HG03060 (cell line): ENCODE measurements around the gene PIK3R1.

ENCODE experiments used
- ATAC-seq: cut with Tn5 transposase; IDR thresholded peaks from one replicate; pipeline ENCODE4 v1.9.1; 2021; ENCODE audit warnings: low read depth, moderate number of reproducible peaks; ENCODE audit not compliant: unreplicated experiment

Gene PIK3R1

DNA sequence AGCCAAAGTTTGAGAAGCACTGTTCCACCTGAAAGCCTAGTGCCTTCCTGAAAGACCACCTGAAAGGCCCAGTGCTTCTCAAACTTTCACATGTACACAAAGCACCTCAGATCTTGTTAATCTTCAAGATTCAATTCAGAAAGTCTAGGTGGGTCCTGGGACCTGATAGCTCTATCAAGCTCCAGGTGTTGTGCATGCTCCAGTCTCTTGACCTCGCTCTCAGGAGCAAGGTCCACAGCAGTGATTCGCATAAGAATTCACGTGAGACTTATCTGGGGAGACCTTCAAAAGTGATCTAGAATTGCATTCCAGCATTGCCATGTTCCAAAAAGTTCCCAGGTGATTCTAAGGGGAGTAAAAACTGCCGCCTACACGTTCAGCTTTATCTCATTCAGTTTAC lies 102.1 kb downstream of the PIK3R1 start:
- ATAC-seq, result no peak

GRCh38 chr5:68318955-68319705 lies 103.6 kb downstream of the PIK3R1 start:
- no peak for ATAC-seq

- ATAC-seq, result no peak
These were observed 104.3 kb downstream of the PIK3R1 start for GRCh38 chr5:68319706-68320412.

GRCh38 chr5:68320413-68320986 lies 104.9 kb downstream of the PIK3R1 start:
- no peak for ATAC-seq

DNA sequence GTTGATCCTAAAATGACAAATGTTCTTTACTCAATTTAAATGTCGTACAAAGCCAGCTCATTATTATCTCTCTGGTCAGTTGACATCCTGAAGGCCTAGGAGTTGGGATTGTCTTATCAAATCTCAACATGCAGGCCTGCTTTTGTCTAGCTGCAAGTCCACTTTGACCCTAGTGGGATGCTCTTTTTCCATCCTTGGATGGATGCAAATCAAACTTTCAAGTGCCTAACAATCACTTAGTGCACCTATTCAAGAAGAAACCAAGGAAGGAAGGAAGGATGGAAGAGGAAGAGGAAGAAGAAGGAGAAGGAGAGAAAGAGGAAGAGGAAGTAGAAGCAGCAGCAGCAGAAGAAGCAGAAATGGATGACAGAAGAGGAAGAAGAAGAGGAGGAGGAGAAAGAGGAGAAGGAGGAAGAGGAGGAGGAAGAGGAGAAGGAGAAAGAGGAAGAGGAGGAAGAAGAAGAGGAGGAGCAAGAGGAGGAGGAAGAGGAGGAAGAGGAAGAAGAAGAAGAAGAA lies 109.6 kb downstream of the PIK3R1 start:
- ATAC-seq, result no peak

GRCh38 chr5:68329554-68330255 lies 114.1 kb downstream of the PIK3R1 start:
- no peak for ATAC-seq

GRCh38 chr5:68330574-68330973 lies 115.0 kb downstream of the PIK3R1 start:
- no peak for ATAC-seq

DNA sequence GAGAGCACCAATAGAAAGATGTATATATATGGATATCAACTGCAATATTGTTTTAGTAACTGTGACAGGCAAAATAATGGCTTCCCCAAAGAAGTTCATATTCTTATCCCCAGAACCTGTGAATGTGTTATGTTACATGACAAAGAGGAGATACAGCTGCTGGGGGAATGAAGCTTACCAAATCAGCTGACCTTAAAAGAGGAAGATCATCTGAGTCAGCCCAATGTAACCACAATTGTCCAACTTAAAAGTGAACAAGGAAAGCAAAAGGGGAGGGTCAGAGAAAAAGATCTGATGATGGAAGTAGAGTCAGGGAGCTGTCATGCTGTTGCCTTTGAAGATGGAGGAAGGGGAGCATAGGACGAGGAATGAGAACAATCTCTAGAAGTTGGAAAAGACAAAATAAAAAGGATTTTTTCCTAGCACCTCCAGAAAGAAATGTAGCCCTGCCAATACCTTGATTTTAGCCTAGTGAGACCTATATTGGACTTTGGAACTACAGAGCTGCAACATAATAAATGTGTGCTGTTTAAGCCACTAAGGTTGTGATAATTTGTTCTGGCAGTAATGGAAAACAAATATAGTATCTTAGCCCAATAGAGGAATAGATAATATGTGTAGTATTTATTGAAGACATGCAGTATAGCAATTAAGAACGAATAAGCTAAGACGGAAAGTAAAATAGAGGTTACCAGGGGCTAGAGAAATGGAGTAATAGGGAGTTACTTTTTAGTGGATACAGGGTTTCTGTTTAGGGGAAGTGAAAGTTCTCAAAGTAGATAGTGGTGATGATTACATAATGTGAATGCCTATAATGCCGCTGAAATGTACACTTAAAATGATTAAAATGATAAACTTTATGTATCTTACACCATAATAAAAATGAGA lies 115.9 kb downstream of the PIK3R1 start:
- no peak for ATAC-seq

DNA sequence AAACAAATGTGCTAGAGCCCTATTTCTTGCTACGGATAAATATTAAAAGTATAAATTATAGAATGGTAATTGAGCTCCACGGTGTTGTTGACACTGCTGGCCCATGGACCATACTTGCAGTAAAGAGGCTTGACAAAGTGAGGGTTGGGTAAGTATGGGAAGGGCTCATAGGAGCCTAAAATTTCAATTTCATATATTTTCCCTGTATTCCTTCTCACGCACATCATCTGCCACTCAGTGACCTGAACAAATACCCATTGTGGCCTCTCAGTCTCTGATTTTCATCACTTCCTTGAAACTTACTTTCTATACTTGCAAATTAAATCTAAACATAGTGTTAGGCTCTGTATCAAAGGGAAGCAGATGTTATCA lies 116.5 kb downstream of the PIK3R1 start:
- ATAC-seq, result no peak

DNA sequence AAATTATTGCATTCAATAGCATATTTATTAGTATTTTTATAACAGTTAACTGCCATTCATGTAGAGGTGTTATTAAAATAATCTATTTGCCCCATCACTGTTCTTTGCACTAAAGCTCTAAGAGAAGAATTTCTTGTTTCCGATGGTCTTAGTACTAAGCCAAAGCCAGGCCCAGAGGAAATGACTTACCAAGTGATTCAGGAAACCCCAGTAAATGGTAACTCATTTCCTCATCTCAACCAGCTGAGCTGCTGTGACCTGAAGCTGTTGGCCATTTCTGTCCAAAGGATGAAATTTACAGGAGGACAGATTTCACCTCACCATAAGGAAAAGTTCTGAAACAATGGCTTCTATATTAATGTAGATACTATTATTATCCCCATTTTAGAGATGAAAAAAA lies 117.0 kb downstream of the PIK3R1 start:
- ATAC-seq, result no peak

DNA sequence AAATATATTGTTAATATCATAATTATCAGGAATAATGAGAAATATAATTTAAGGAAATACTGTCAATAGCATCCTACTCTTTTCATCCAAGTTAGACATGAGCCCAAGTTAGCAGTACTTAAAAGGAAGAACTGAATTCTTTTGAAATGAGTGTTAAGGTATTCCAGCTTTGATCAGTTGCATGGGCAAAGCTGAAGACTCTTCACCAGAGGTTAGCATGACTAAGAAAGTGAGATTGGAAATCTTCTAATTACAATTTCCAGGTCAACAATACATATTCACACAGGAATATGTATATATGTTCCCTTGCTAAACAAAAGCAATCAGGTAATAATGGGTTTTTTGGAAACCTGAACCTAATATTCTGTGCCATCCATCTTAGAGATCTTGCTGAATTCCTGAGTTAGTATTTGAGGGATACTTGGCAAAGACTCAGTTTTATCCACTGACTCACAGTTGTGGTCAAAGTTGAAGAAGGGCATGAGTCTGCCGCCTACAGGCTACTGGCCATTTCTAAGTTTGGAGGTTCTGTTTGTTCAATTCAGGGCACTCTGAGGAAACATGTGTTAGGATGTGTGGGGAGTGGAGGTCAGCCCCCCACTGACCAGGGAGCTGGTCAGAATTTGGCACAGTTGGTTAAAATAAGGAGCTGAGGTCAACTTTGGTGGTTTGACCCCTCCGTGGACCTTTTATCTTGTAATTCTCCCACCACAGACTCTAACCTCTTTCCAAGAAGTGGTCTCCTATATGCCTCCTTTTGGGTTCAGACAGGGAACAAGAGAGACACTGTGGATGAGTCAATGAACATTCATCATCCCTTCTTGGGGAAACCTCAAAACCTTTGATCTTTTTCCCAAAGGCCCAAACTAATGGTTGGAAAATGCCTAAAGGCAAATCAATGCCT lies 118.3 kb downstream of the PIK3R1 start:
- no peak for ATAC-seq

DNA sequence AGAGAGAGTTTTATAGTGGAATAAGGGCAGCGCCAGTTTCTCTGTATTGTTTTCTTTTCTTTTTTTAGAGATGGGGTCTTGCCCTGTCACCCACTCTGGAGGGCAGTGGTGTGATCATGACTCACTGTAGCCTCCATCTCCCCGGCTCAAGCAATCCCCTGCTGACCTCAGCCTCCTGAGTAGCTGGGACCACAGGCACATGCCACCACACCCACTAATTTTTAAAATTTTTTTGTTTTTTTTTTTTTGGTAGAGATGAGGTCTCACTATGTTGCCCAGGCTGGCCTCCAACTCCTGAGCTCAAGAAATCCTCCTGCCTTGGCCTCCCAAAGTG lies 119.0 kb downstream of the PIK3R1 start:
- no peak for ATAC-seq

DNA sequence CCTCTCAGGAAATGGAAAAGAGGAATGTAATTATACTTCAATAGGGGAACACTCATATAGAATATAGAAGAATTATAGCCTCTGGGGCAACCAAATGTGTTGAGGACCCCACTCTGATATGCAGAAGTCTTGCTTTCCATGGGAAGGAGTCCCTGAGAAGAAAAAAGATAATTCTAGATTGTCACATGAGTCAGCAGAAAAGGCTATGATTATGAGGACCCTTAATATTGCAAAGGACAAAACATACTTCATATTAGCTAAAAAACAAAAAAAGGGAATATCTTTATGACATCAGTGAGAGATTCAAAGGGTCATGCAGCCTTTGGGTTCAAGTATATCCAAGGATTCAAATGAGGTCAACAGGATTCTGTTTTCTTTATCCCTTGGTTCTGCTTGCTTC lies 119.5 kb downstream of the PIK3R1 start:
- no peak for ATAC-seq

- ATAC-seq, result no peak
These were observed 120.6 kb downstream of the PIK3R1 start for GRCh38 chr5:68336200-68336599.

GRCh38 chr5:68337235-68337634 lies 121.7 kb downstream of the PIK3R1 start:
- ATAC-seq, result no peak

DNA sequence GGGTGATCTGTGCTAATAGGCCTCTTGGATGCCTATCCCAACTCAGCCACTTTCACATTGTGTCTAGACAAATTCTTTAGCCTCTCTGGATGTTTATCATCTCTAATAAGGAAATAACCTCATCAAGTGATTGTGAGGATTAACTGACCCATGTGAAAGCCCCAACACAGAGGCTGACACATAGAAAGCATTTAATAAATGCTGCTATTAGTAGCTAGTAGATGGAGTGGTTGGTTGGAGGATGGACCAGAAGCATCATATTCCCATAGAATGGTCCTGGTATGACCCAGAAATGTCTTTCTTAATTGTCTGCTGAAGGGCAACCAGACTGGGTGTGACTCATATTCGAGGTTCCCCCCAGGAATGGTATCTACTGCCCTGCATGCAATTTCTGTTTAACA lies 124.4 kb downstream of the PIK3R1 start:
- no peak for ATAC-seq

GRCh38 chr5:68341006-68341405 lies 125.5 kb downstream of the PIK3R1 start:
- no peak for ATAC-seq

GRCh38 chr5:68342693-68343092 lies 127.1 kb downstream of the PIK3R1 start:
- no peak for ATAC-seq

DNA sequence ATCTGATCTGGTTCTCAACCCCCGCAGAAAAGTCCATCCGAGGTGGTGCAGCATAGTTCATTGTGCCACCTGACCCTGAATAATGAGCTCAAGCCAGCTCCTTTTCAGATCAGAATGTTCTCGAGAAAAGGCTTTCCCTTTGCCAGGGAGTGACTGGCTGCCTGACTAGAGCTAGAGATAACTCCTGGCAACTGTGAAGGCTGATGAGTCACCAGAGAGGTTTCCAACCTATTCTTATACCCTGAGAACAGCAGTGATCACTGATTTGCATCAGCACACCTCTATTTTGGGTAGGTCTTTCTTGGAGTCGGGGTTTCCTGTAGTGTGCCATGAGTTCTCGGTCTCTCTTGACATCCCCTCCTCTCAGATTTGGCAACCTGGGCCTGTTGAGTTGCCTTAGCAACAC lies 127.9 kb downstream of the PIK3R1 start:
- peak; percentile 61 for ATAC-seq
